ENCODE data around the gene SMIM29.
"Not testable (repeated sequence)": the region's sequence is repeated elsewhere in the genome, so short reads cannot be mapped to it uniquely, and the experiment has no call there.

Gene SMIM29

GRCh38 chr6:34249469-34250261 is 859 bp upstream of the SMIM29 start:
- H3K36me3 Mint-ChIP-seq (ENCODE audit: insufficient read depth): peaks cover 34% of the 10 kb centered on the region
- no peaks in the 10 kb centered on the region for H3K27me3 Mint-ChIP-seq
- H3K9me3 Mint-ChIP-seq: no peaks in the 10 kb centered on the region
- H3K27ac Mint-ChIP-seq: peak overlapping the region; percentile 89 to 95
- ATAC-seq (replicated peaks) (peak; percentile 43), DNase-seq (no peak)
- H3K4me1 Mint-ChIP-seq (ENCODE audit: low read depth in 2 of 2): peaks cover 19 to 24% of the 10 kb centered on the region in 2 donors
- peak overlapping the region; percentile 81 to 93 for H3K4me3 Mint-ChIP-seq

- peak overlapping the region; percentile 81 to 93 for H3K4me3 Mint-ChIP-seq
- peak overlapping the region; percentile 89 to 95 for H3K27ac Mint-ChIP-seq
- no peaks in the 10 kb centered on the region for H3K9me3 Mint-ChIP-seq
- H3K4me1 Mint-ChIP-seq (ENCODE audit: low read depth in 2 of 2): peaks cover 23 to 28% of the 10 kb centered on the region in 2 donors
- ATAC-seq (replicated peaks) (peak; percentile 6), DNase-seq (peak in 2 of 3 experiments; percentile 25 to 41)
- H3K36me3 Mint-ChIP-seq (ENCODE audit: insufficient read depth): peaks cover 45% of the 10 kb centered on the region
- no peaks in the 10 kb centered on the region for H3K27me3 Mint-ChIP-seq
Measured at GRCh38 chr6:34248198-34248726, 544 bp downstream of the SMIM29 start.

DNA sequence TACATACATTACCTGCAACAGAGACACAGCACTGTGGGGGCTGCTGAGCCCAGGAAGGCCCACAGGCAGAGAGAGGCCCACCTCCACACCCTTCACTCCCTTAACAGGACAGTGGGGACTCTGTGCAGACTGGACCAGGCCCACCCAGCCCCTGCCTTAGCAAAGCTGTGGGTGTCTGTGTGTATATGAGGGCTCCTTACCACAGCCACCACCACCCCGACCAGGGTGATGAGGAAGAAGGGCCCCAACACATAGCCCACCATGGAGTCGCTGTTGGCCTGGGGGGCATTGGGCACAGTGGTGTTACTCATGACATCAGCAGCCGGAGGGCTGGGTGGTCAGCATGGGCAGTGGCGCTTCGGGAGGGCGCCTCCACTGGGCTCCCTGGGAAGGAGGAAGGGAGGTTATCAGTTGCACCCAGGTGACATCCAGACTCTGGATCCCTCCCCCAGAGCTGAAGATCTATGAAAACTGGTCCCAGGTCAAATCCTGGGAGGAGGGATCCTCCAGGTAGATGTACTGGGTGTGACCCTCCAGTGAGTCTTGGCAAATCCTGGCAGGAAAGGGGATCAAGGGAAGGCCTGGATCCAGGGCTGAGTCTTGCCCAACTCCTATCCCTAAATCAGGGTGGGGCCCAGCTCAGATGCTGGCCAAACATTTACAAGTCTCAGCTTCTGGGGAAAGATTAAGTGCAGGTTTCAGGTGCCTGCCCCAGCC is 1.2 kb downstream of the SMIM29 start:
- DNase-seq (no peak), ATAC-seq (replicated peaks) (no peak)
- Mint-ChIP-seq H3K4me3 (peak overlapping the region; percentile 81 to 93), H3K27ac (peak overlapping the region; percentile 89 to 95), H3K4me1 (ENCODE audit: low read depth in 2 of 2) (peaks cover 29 to 34% of the 10 kb centered on the region in 2 donors), H3K27me3 (no peaks in the 10 kb centered on the region), H3K9me3 (no peaks in the 10 kb centered on the region), H3K36me3 (ENCODE audit: insufficient read depth) (peaks cover 45% of the 10 kb centered on the region)

GRCh38 chr6:34246563-34247391 is 2.0 kb downstream of the SMIM29 start:
- peaks cover 31 to 40% of the 10 kb centered on the region in 2 donors for H3K4me1 Mint-ChIP-seq (ENCODE audit: low read depth in 2 of 2)
- no peaks in the 10 kb centered on the region for H3K27me3 Mint-ChIP-seq

DNA sequence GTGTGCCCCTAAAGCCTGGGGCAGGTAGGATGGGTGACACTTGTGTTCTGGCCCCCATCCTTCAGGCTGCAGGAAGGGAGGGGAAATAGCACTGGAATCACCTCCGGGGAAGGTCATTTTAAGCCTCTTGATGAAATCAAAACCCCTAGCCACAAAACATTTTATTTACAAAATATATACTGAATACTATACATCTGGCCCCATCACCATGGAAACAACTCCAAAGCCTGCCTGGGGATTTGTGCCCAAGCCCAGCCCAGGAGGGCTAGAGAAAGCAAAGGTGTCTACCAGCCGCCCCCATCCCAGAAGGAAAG is 2.6 kb downstream of the SMIM29 start:
- Mint-ChIP-seq H3K9me3 (no peaks in the 10 kb centered on the region), H3K4me1 (ENCODE audit: low read depth in 2 of 2) (peaks cover 31 to 40% of the 10 kb centered on the region in 2 donors), H3K4me3 (peak overlapping the region in 1 of 2 donors; percentile 8), H3K27me3 (no peaks in the 10 kb centered on the region), H3K36me3 (ENCODE audit: insufficient read depth) (peaks cover 52% of the 10 kb centered on the region), H3K27ac (peak overlapping the region; percentile 52 to 89)
- DNase-seq (no peak), ATAC-seq (replicated peaks) (no peak)

More at GRCh38 chr6:34246563-34247391, 2.0 kb downstream of the SMIM29 start:
- Mint-ChIP-seq H3K4me3 (peak overlapping the region in 1 of 2 donors; percentile 51), H3K36me3 (ENCODE audit: insufficient read depth) (peaks cover 49% of the 10 kb centered on the region), H3K27ac (peak overlapping the region; percentile 89 to 95), H3K9me3 (no peaks in the 10 kb centered on the region)
- ATAC-seq (replicated peaks) (no peak), DNase-seq (peak in 1 of 3 experiments; percentile 33)

GRCh38 chr6:34245761-34246140 is 3.1 kb downstream of the SMIM29 start:
- H3K36me3 Mint-ChIP-seq (ENCODE audit: insufficient read depth): peaks cover 57% of the 10 kb centered on the region
- not testable (repeated sequence) for DNase-seq; ATAC-seq (replicated peaks); H3K9me3 Mint-ChIP-seq; H3K27me3 Mint-ChIP-seq
- peak overlapping the region in 1 of 2 donors; percentile 8 for H3K4me3 Mint-ChIP-seq
- peaks cover 31 to 40% of the 10 kb centered on the region in 2 donors for H3K4me1 Mint-ChIP-seq (ENCODE audit: low read depth in 2 of 2)
- H3K27ac Mint-ChIP-seq: peak overlapping the region; percentile 52 to 89

GRCh38 chr6:34245032-34245760 is 3.6 kb downstream of the SMIM29 start:
- not testable (repeated sequence) for DNase-seq; ATAC-seq (replicated peaks); H3K27me3 Mint-ChIP-seq; H3K9me3 Mint-ChIP-seq
- H3K4me3 Mint-ChIP-seq: peak overlapping the region in 1 of 2 donors; percentile 19
- H3K27ac Mint-ChIP-seq: peak overlapping the region; percentile 50 to 89
- peaks cover 59% of the 10 kb centered on the region for H3K36me3 Mint-ChIP-seq (ENCODE audit: insufficient read depth)
- peaks cover 32 to 40% of the 10 kb centered on the region in 2 donors for H3K4me1 Mint-ChIP-seq (ENCODE audit: low read depth in 2 of 2)

- peak overlapping the region; percentile 50 to 89 for H3K27ac Mint-ChIP-seq
- H3K4me1 Mint-ChIP-seq (ENCODE audit: low read depth in 2 of 2): peaks cover 32 to 42% of the 10 kb centered on the region in 2 donors
- peaks cover 57% of the 10 kb centered on the region for H3K36me3 Mint-ChIP-seq (ENCODE audit: insufficient read depth)
- ATAC-seq (replicated peaks) (no peak), DNase-seq (no peak)
- no peaks in the 10 kb centered on the region for H3K9me3 Mint-ChIP-seq
- H3K27me3 Mint-ChIP-seq: no peaks in the 10 kb centered on the region
- H3K4me3 Mint-ChIP-seq: no peak overlapping the region
Measured at GRCh38 chr6:34243901-34244884, 4.6 kb downstream of the SMIM29 start.

DNA sequence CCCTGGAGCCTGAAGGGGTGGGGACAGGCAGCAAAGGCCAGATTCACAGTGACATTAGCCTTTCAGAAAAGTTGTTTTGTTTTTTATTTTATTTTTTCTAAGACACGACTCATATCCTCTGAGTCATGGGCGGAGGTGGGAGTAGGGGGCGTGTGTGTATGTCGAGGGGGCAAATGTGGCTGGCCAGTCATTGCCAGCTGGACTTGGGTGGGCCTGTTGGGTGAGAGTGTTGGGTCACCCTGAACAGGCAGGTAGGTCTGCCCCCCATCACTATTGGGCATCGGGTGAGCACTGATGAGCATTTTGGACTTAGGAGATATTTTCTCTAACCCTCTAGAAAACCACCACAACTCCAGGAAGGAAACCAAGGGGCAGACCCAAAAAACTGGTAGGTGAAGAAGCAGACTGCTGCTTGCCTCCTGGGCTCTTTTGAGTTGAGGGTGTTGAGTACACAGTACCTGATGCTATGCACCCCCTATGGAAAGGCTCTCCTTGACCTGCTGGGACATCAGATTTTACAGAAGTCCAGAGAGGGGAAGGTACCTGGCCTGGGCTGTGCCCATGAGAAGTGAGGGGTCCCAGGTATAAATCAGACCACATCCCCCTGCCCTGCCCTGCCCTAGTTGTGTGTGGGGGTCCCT is 5.6 kb downstream of the SMIM29 start:
- Mint-ChIP-seq H3K27ac (peak overlapping the region; percentile 50 to 89), H3K4me3 (no peak overlapping the region), H3K27me3 (no peaks in the 10 kb centered on the region), H3K4me1 (ENCODE audit: low read depth in 2 of 2) (peaks cover 37 to 44% of the 10 kb centered on the region in 2 donors), H3K9me3 (no peaks in the 10 kb centered on the region), H3K36me3 (ENCODE audit: insufficient read depth) (peaks cover 49% of the 10 kb centered on the region)
- DNase-seq (no peak), ATAC-seq (replicated peaks) (no peak)

- Mint-ChIP-seq H3K4me3 (peak overlapping the region in 1 of 2 donors; percentile 19), H3K27me3 (no peaks in the 10 kb centered on the region), H3K9me3 (no peaks in the 10 kb centered on the region), H3K36me3 (ENCODE audit: insufficient read depth) (peaks cover 50% of the 10 kb centered on the region), H3K4me1 (ENCODE audit: low read depth in 2 of 2) (peaks cover 32 to 38% of the 10 kb centered on the region in 2 donors), H3K27ac (peak overlapping the region; percentile 50 to 89)
- DNase-seq: no peak
- no peak for ATAC-seq (replicated peaks)
Measured at GRCh38 chr6:34242252-34243130, 6.3 kb downstream of the SMIM29 start.

Measured in effector memory CD8-positive, alpha-beta T cell (primary cell).